Stimulated activated naive B cell treated with anti-CD40 and anti-IgM and Interleukin-4, amounts not matched to agents 10 μg/mL and 1 μg/mL and 100 μg/mL, for 72 hours (primary cell): ENCODE measurements around the gene PCDH1.

ENCODE experiments used
- ATAC-seq, 2 donors: fragments of 150-1000 bp; cut with Tn5 transposase; replicated peaks; 2 replicates each; pipeline ENCODE4 v1.10.0; 2021; ENCODE audit warnings: moderate library complexity in 1 of 2
- DNase-seq: peaks from one replicate; pipeline ENCODE4 v3.0.0; 2021
- H3K27ac Mint-ChIP-seq: one replicate; pipeline ENCODE4 v1.8.0; 2022; ENCODE audit warnings: mild to moderate bottlenecking, mixed read lengths
- H3K27me3 Mint-ChIP-seq, 2 donors: one replicate each; pipeline ENCODE4 v1.8.0; 2022; ENCODE audit warnings: mixed read lengths in 2 of 2
- H3K36me3 Mint-ChIP-seq, 2 donors: one replicate each; pipeline ENCODE4 v1.8.0; 2022; ENCODE audit warnings: mixed read lengths in 2 of 2, mild to moderate bottlenecking in 1 of 2
- H3K4me1 Mint-ChIP-seq, 2 donors: one replicate each; pipeline ENCODE4 v1.8.0; 2022; ENCODE audit warnings: mixed read lengths in 2 of 2, mild to moderate bottlenecking in 1 of 2
- H3K4me3 Mint-ChIP-seq, 2 donors: one replicate each; pipeline ENCODE4 v1.8.0; 2022; ENCODE audit warnings: mild to moderate bottlenecking in 2 of 2, mixed read lengths in 2 of 2, moderate library complexity in 1 of 2
- H3K9me3 Mint-ChIP-seq, 2 donors: one replicate each; pipeline ENCODE4 v1.8.0; 2022; ENCODE audit warnings: mixed read lengths in 2 of 2, mild to moderate bottlenecking in 1 of 2

Gene PCDH1

GRCh38 chr5:141812512-141812911, 65.7 kb downstream of the PCDH1 start:
- peaks cover 2 to 8% of the 10 kb centered on the region in 2 donors for H3K4me1 Mint-ChIP-seq
- peaks cover 71 to 73% of the 10 kb centered on the region in 2 donors for H3K27me3 Mint-ChIP-seq
- H3K27ac Mint-ChIP-seq = no peak overlapping the region
- no peaks in the 10 kb centered on the region for H3K9me3 Mint-ChIP-seq
- no peak for DNase-seq
- H3K36me3 Mint-ChIP-seq = no peaks in the 10 kb centered on the region
- H3K4me3 Mint-ChIP-seq = no peak overlapping the region
- no peak for ATAC-seq

GRCh38 chr5:141811287-141812155, 66.7 kb downstream of the PCDH1 start:
- H3K4me3 Mint-ChIP-seq = no peak overlapping the region
- no peaks in the 10 kb centered on the region for H3K9me3 Mint-ChIP-seq
- peaks cover 69 to 72% of the 10 kb centered on the region in 2 donors for H3K27me3 Mint-ChIP-seq
- no peaks in the 10 kb centered on the region for H3K36me3 Mint-ChIP-seq
- peaks cover 2 to 8% of the 10 kb centered on the region in 2 donors for H3K4me1 Mint-ChIP-seq
- no peak overlapping the region for H3K27ac Mint-ChIP-seq
- DNase-seq (no peak), ATAC-seq (peak; percentile 61 to 67)

DNA sequence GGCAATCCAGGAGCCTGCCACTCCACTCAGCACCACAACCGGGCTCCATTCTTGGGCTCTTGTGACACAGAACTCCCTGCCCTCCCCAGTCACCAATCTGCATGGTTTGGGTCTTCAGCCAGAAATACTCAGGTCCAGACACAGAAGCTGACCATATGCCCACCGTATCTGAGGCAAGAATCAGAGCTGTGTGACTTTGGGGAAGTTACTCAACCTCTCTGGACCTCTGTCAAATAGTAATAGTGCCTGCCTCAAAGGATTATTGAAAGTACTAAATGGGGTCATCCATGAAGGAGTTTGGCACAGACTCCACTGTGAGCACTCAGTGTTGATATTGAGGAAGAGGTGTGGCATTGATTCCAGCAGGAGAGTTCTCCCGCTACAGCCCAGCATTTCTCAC, 67.5 kb downstream of the PCDH1 start:
- Mint-ChIP-seq H3K4me1 (peaks cover 2 to 8% of the 10 kb centered on the region in 2 donors), H3K27ac (no peak overlapping the region), H3K9me3 (no peaks in the 10 kb centered on the region), H3K4me3 (no peak overlapping the region), H3K36me3 (no peaks in the 10 kb centered on the region), H3K27me3 (peaks cover 64 to 69% of the 10 kb centered on the region in 2 donors)
- no peak for ATAC-seq
- no peak for DNase-seq

DNA sequence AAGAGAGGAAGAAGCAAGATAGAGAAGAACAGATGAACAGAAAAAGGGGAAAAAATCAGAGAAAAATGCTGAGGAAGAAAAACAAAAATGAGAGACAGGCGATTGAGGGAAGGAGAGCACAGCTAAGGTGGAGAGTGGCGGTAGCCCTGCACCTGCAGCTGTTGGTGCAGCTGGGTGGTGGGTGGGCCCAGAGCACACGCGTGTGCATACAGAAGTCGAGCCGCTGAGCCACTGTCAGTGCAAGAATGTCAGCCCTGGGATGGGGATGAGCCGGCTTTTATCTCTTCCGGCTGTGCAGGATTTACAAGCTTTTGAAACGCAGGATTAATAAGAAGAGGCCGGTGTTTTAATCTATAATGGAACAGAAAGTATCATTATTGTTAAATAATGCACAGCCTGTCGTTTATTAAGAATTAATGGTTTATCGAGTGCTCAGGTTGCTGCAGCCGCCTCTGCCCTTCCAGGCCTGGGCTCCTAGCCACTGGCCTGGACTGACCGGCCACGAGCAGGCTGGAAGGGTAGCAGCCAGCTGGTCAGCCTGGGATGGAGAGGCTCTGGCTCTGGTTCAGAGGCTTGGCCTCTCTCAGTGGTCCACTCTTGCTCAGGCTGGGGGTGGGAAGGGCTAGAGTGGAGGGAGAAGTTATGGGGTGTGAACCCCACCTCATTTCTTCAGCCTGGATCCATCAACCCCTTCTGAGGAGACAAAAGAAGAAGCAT, 68.7 kb downstream of the PCDH1 start:
- Mint-ChIP-seq H3K27me3 (peaks cover 68 to 73% of the 10 kb centered on the region in 2 donors), H3K36me3 (no peaks in the 10 kb centered on the region), H3K27ac (no peak overlapping the region), H3K4me3 (no peak overlapping the region), H3K9me3 (no peaks in the 10 kb centered on the region), H3K4me1 (peaks cover 2 to 8% of the 10 kb centered on the region in 2 donors)
- DNase-seq (no peak), ATAC-seq (no peak)

DNA sequence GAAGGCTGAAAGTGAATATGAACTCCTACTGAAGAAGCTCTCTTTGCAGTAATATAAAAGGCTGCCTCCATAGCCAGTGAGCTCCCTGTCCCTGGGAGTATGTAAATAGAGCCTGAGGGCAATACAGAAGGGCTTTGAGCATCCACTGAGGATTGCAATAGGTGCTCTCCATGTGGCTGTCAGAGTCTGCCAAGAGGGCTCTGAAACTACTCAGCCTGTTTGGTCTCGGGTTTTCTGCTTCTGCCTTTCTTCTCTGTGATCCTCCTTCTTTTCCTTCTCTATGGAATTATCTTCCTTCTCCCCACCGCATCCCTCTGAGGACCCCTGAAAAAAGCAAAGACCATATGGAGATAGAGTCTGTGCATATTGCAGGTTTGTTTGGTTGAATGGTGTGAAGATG, 69.4 kb downstream of the PCDH1 start:
- Mint-ChIP-seq H3K27me3 (peaks cover 74 to 77% of the 10 kb centered on the region in 2 donors), H3K27ac (no peak overlapping the region), H3K36me3 (no peaks in the 10 kb centered on the region), H3K4me1 (peaks cover 2 to 8% of the 10 kb centered on the region in 2 donors), H3K9me3 (no peaks in the 10 kb centered on the region), H3K4me3 (no peak overlapping the region)
- no peak for DNase-seq
- no peak for ATAC-seq

DNA sequence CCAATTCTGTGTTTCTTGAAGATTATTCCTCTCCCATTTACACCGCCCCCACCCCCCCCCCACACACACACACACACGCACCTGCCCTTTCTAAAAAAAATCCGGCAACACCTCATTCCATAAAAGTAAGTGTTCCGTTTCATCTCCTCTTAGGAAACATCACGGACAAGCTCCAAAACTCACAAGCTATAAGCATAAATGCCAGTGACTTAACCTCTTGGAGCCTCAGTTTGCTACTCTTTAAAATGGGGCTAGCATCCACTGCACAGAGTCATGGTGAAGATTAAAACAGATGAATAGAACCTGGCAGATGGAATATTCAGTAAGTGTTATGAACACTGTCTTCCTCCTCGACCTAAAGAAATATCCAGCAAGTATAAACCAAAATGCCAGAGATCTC, 70.5 kb downstream of the PCDH1 start:
- Mint-ChIP-seq H3K9me3 (no peaks in the 10 kb centered on the region), H3K36me3 (no peaks in the 10 kb centered on the region), H3K27ac (no peak overlapping the region), H3K4me3 (no peak overlapping the region), H3K4me1 (peaks cover 2 to 8% of the 10 kb centered on the region in 2 donors), H3K27me3 (peaks cover 75% of the 10 kb centered on the region in 2 donors)
- no peak for DNase-seq
- no peak for ATAC-seq

- H3K27ac Mint-ChIP-seq = no peak overlapping the region
- H3K4me1 Mint-ChIP-seq = peaks cover 2 to 8% of the 10 kb centered on the region in 2 donors
- H3K36me3 Mint-ChIP-seq = no peaks in the 10 kb centered on the region
Measured at GRCh38 chr5:141807329-141807728, 70.9 kb downstream of the PCDH1 start.

GRCh38 chr5:141806626-141807025, 71.6 kb downstream of the PCDH1 start:
- Mint-ChIP-seq H3K4me1 (peaks cover 0 to 6% of the 10 kb centered on the region in 2 donors), H3K27me3 (peaks cover 64 to 68% of the 10 kb centered on the region in 2 donors), H3K4me3 (no peak overlapping the region), H3K27ac (no peak overlapping the region), H3K36me3 (no peaks in the 10 kb centered on the region), H3K9me3 (no peaks in the 10 kb centered on the region)
- ATAC-seq (no peak), DNase-seq (no peak)

More at GRCh38 chr5:141807329-141807728, 70.9 kb downstream of the PCDH1 start:
- DNase-seq (no peak), ATAC-seq (no peak)
- peaks cover 72 to 75% of the 10 kb centered on the region in 2 donors for H3K27me3 Mint-ChIP-seq
- no peaks in the 10 kb centered on the region for H3K9me3 Mint-ChIP-seq
- no peak overlapping the region for H3K4me3 Mint-ChIP-seq

- Mint-ChIP-seq H3K36me3 (no peaks in the 10 kb centered on the region), H3K4me1 (peaks cover 0 to under 1% of the 10 kb centered on the region in 2 donors), H3K4me3 (no peak overlapping the region), H3K9me3 (no peaks in the 10 kb centered on the region), H3K27me3 (peaks cover 59 to 62% of the 10 kb centered on the region in 2 donors), H3K27ac (no peak overlapping the region)
- DNase-seq (no peak), ATAC-seq (no peak)
Measured at GRCh38 chr5:141805874-141806595, 72.2 kb downstream of the PCDH1 start.

DNA sequence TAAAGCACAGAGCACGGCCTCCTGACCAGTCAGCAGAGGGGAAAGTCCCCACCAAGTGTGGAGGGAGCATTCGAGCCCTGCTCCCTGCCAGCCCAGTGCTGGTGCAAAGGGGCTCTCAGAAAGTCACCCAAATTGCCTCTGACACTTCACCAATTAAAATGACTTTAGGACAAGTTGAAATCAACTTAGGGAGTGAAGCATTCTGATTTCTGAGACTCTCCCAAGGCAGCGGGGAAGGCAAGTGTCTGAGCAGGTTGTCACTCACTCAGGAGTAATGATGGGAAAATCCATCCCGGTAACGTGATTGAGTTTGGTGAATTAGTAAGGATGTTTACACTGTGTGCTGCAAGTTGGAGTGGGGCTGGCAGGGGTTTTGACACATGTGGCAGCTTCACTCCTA, 73.7 kb downstream of the PCDH1 start:
- DNase-seq (no peak), ATAC-seq (no peak)
- Mint-ChIP-seq H3K27ac (no peak overlapping the region), H3K4me1 (no peaks in the 10 kb centered on the region), H3K36me3 (no peaks in the 10 kb centered on the region), H3K4me3 (no peak overlapping the region), H3K27me3 (peaks cover 55 to 56% of the 10 kb centered on the region in 2 donors), H3K9me3 (no peaks in the 10 kb centered on the region)
